ENCODE measurements around the gene MLLT10. TPM values are rescaled to one million over a fixed set of nuclear protein-coding genes. Genes with fewer than 3 reads are reported as not detected.
A peak's percentile ranks its signal among the peaks of the same experiment; 100 is the strongest.

MLLT10 gene
- total RNA-seq, 1 donor from 2014 or later, result 53.3 TPM

- peak overlapping the region; percentile 91 for H3K27ac ChIP-seq
- H3K27me3 ChIP-seq, result no peaks in the 10 kb centered on the region
- intact Hi-C loops (cut with DNase I), result loop anchor here (5.0 kb wide), 2 partner anchors 212 to 812 kb away; no protein-coding TSS in a partner anchor
- H3K36me3 ChIP-seq, result no peaks in the 10 kb centered on the region
- TF ChIP-seq POLR2A (IDR thresholded peaks at IDR 0.05) (no peak), POLR2AphosphoS5 (IDR thresholded peaks at IDR 0.05; ENCODE audit: insufficient read depth in 1 of 2, low read depth in 1 of 2) (no peak), CTCF (IDR thresholded peaks at IDR 0.05) (no peak)
- no peaks in the 10 kb centered on the region for H3K9me3 ChIP-seq
- DNase-seq (ENCODE audit: extremely low spot score in 2 of 2), result no peak
- H3K4me1 ChIP-seq, result peaks cover 31% of the 10 kb centered on the region
- H3K4me3 ChIP-seq, result peak overlapping the region; percentile 57 to 76
These were observed 18.4 kb upstream of the MLLT10 start for GRCh38 chr10:21515361-21516241.

GRCh38 chr10:21516242-21517131 lies 17.5 kb upstream of the MLLT10 start:
- Histone ChIP-seq H3K27ac (peak overlapping the region; percentile 91), H3K4me1 (peaks cover 38% of the 10 kb centered on the region), H3K9me3 (no peaks in the 10 kb centered on the region), H3K4me3 (peak overlapping the region; percentile 57 to 76), H3K36me3 (no peaks in the 10 kb centered on the region), H3K27me3 (no peaks in the 10 kb centered on the region)
- peak in 1 of 2 donors; percentile 89 for DNase-seq (ENCODE audit: extremely low spot score in 2 of 2)
- TF ChIP-seq CTCF (IDR thresholded peaks at IDR 0.05), result no peak
- TF ChIP-seq POLR2AphosphoS5 (IDR thresholded peaks at IDR 0.05; ENCODE audit: insufficient read depth in 1 of 2, low read depth in 1 of 2), result peak in 1 of 2 donors; percentile 41
- TF ChIP-seq POLR2A (IDR thresholded peaks at IDR 0.05), result no peak
- intact Hi-C loops (cut with DNase I), result loop anchor here (5.0 kb wide), 2 partner anchors 211 to 811 kb away; no protein-coding TSS in a partner anchor

- Histone ChIP-seq H3K27ac (peak overlapping the region; percentile 91), H3K27me3 (no peaks in the 10 kb centered on the region), H3K4me1 (peaks cover 42% of the 10 kb centered on the region), H3K4me3 (peak overlapping the region; percentile 57 to 76), H3K9me3 (no peaks in the 10 kb centered on the region), H3K36me3 (no peaks in the 10 kb centered on the region)
- peak in 1 of 2 donors; percentile 87 for DNase-seq (ENCODE audit: extremely low spot score in 2 of 2)
- intact Hi-C loops (cut with DNase I), result loop anchor here (1.0 to 5.0 kb wide), 3 partner anchors 12 to 810 kb away; no protein-coding TSS in a partner anchor
- TF ChIP-seq POLR2AphosphoS5 (IDR thresholded peaks at IDR 0.05; ENCODE audit: insufficient read depth in 1 of 2, low read depth in 1 of 2) (peak in 1 of 2 donors; percentile 12), CTCF (IDR thresholded peaks at IDR 0.05) (no peak)
These were observed 16.6 kb upstream of the MLLT10 start for GRCh38 chr10:21517134-21518031.

GRCh38 chr10:21518149-21518640 lies 15.8 kb upstream of the MLLT10 start:
- Histone ChIP-seq H3K4me1 (peaks cover 43% of the 10 kb centered on the region), H3K36me3 (no peaks in the 10 kb centered on the region), H3K27ac (peak overlapping the region; percentile 91), H3K4me3 (peak overlapping the region; percentile 57 to 76), H3K9me3 (no peaks in the 10 kb centered on the region), H3K27me3 (no peaks in the 10 kb centered on the region)
- TF ChIP-seq POLR2A (IDR thresholded peaks at IDR 0.05), result no peak
- no peak for TF ChIP-seq POLR2AphosphoS5 (IDR thresholded peaks at IDR 0.05; ENCODE audit: insufficient read depth in 1 of 2, low read depth in 1 of 2)
- DNase-seq (ENCODE audit: extremely low spot score in 2 of 2), result peak in 1 of 2 donors; percentile 83
- intact Hi-C loops (cut with DNase I), result loop anchor here (1.0 to 5.0 kb wide), 3 partner anchors 11 to 809 kb away; no protein-coding TSS in a partner anchor

Data from vagina (tissue), 2 donors.